Measurements from ENCODE around the gene ZNF32. TPM values are rescaled to one million over a fixed set of nuclear protein-coding genes. Genes with fewer than 3 reads are reported as not detected.
A peak's percentile ranks its signal among the peaks of the same experiment; 100 is the strongest.

The ZNF32 gene
- total RNA-seq, 1 donor from 2014 or later = 15.2 TPM

- intact Hi-C loops (cut with micrococcal nuclease) = no loop called here
- Mint-ChIP-seq H3K27me3 (peaks cover 16% of the 10 kb centered on the region), H3K36me3 (ENCODE audit: low read depth) (no peaks in the 10 kb centered on the region), H3K4me3 (no peak overlapping the region), H3K9me3 (no peaks in the 10 kb centered on the region), H3K4me1 (no peaks in the 10 kb centered on the region), H3K27ac (no peak overlapping the region)
- DNase-seq = no peak
Measured at GRCh38 chr10:43674553-43675210, 26.0 kb upstream of the ZNF32 start.

- Mint-ChIP-seq H3K4me3 (no peak overlapping the region), H3K27me3 (peaks cover 19% of the 10 kb centered on the region), H3K36me3 (ENCODE audit: low read depth) (no peaks in the 10 kb centered on the region), H3K9me3 (no peaks in the 10 kb centered on the region), H3K4me1 (no peaks in the 10 kb centered on the region), H3K27ac (no peak overlapping the region)
- no peak for DNase-seq
- intact Hi-C loops (cut with micrococcal nuclease) = no loop called here
Measured at GRCh38 chr10:43673471-43673870, 24.8 kb upstream of the ZNF32 start.

- Mint-ChIP-seq H3K27ac (no peak overlapping the region), H3K4me3 (no peak overlapping the region), H3K27me3 (peaks cover 26% of the 10 kb centered on the region), H3K4me1 (no peaks in the 10 kb centered on the region), H3K36me3 (ENCODE audit: low read depth) (no peaks in the 10 kb centered on the region), H3K9me3 (no peaks in the 10 kb centered on the region)
- intact Hi-C loops (cut with micrococcal nuclease) = loop anchor here (1.0 to 2.0 kb wide), 4 partner anchors 359 to 1193 kb away; no protein-coding TSS in a partner anchor
- DNase-seq = peak; percentile 88
Measured at GRCh38 chr10:43671659-43672531, 23.2 kb upstream of the ZNF32 start.

- no peak for DNase-seq
- Mint-ChIP-seq H3K36me3 (ENCODE audit: low read depth) (no peaks in the 10 kb centered on the region), H3K27me3 (peaks cover 37% of the 10 kb centered on the region), H3K27ac (no peak overlapping the region), H3K4me3 (no peak overlapping the region), H3K9me3 (no peaks in the 10 kb centered on the region), H3K4me1 (no peaks in the 10 kb centered on the region)
- intact Hi-C loops (cut with micrococcal nuclease) = no loop called here
Measured at GRCh38 chr10:43669386-43669785, 20.7 kb upstream of the ZNF32 start.

- no peak overlapping the region for H3K27ac Mint-ChIP-seq
- DNase-seq = no peak
- H3K4me3 Mint-ChIP-seq = no peak overlapping the region
- H3K36me3 Mint-ChIP-seq (ENCODE audit: low read depth) = no peaks in the 10 kb centered on the region
- intact Hi-C loops (cut with micrococcal nuclease) = no loop called here
- no peaks in the 10 kb centered on the region for H3K9me3 Mint-ChIP-seq
- peaks cover 33% of the 10 kb centered on the region for H3K27me3 Mint-ChIP-seq
- no peaks in the 10 kb centered on the region for H3K4me1 Mint-ChIP-seq
Measured at GRCh38 chr10:43667761-43668386, 19.2 kb upstream of the ZNF32 start.

GRCh38 chr10:43667317-43667731, 18.6 kb upstream of the ZNF32 start:
- H3K4me1 Mint-ChIP-seq = no peaks in the 10 kb centered on the region
- H3K9me3 Mint-ChIP-seq = no peaks in the 10 kb centered on the region
- no peaks in the 10 kb centered on the region for H3K36me3 Mint-ChIP-seq (ENCODE audit: low read depth)
- no peak for DNase-seq
- intact Hi-C loops (cut with micrococcal nuclease) = no loop called here
- no peak overlapping the region for H3K27ac Mint-ChIP-seq
- peaks cover 34% of the 10 kb centered on the region for H3K27me3 Mint-ChIP-seq
- no peak overlapping the region for H3K4me3 Mint-ChIP-seq

- Mint-ChIP-seq H3K4me3 (no peak overlapping the region), H3K36me3 (ENCODE audit: low read depth) (no peaks in the 10 kb centered on the region), H3K4me1 (no peaks in the 10 kb centered on the region), H3K27ac (no peak overlapping the region), H3K27me3 (peaks cover 38% of the 10 kb centered on the region), H3K9me3 (peaks cover 4% of the 10 kb centered on the region)
- DNase-seq = no peak
- intact Hi-C loops (cut with micrococcal nuclease) = no loop called here
Measured at GRCh38 chr10:43666552-43666951, 17.9 kb upstream of the ZNF32 start.

- Mint-ChIP-seq H3K9me3 (peaks cover 4% of the 10 kb centered on the region), H3K36me3 (ENCODE audit: low read depth) (no peaks in the 10 kb centered on the region), H3K4me3 (no peak overlapping the region), H3K27ac (no peak overlapping the region), H3K27me3 (peaks cover 33% of the 10 kb centered on the region), H3K4me1 (no peaks in the 10 kb centered on the region)
- intact Hi-C loops (cut with micrococcal nuclease) = no loop called here
- DNase-seq = no peak
Measured at GRCh38 chr10:43665054-43665453, 16.4 kb upstream of the ZNF32 start.

GRCh38 chr10:43658227-43658626, 9.5 kb upstream of the ZNF32 start:
- H3K36me3 Mint-ChIP-seq (ENCODE audit: low read depth) = no peaks in the 10 kb centered on the region
- intact Hi-C loops (cut with micrococcal nuclease) = no loop called here
- H3K4me3 Mint-ChIP-seq = no peak overlapping the region
- H3K9me3 Mint-ChIP-seq = peaks cover 9% of the 10 kb centered on the region
- peaks cover 7% of the 10 kb centered on the region for H3K27me3 Mint-ChIP-seq
- no peaks in the 10 kb centered on the region for H3K4me1 Mint-ChIP-seq
- no peak overlapping the region for H3K27ac Mint-ChIP-seq
- DNase-seq = no peak

- intact Hi-C loops (cut with micrococcal nuclease) = no loop called here
- DNase-seq = no peak
- Mint-ChIP-seq H3K27me3 (peaks cover 8% of the 10 kb centered on the region), H3K27ac (no peak overlapping the region), H3K4me3 (no peak overlapping the region), H3K4me1 (no peaks in the 10 kb centered on the region), H3K36me3 (ENCODE audit: low read depth) (no peaks in the 10 kb centered on the region), H3K9me3 (peaks cover 5% of the 10 kb centered on the region)
Measured at GRCh38 chr10:43655311-43655710, 6.6 kb upstream of the ZNF32 start.

GRCh38 chr10:43653746-43654145, 5.1 kb upstream of the ZNF32 start:
- H3K27ac Mint-ChIP-seq = no peak overlapping the region

GRCh38 chr10:43649185-43649523, 473 bp upstream of the ZNF32 start:
- Mint-ChIP-seq H3K9me3 (peaks cover 19% of the 10 kb centered on the region), H3K4me1 (peaks cover 6% of the 10 kb centered on the region), H3K27ac (peak overlapping the region; percentile 77), H3K27me3 (peaks cover 12% of the 10 kb centered on the region), H3K4me3 (peak overlapping the region; percentile 91), H3K36me3 (ENCODE audit: low read depth) (peaks cover 34% of the 10 kb centered on the region)
- no peak for DNase-seq
- intact Hi-C loops (cut with micrococcal nuclease) = loop anchor here (2.0 kb wide), 1 partner anchor 54 kb away; no protein-coding TSS in a partner anchor

More at GRCh38 chr10:43653746-43654145, 5.1 kb upstream of the ZNF32 start:
- intact Hi-C loops (cut with micrococcal nuclease) = no loop called here
- H3K27me3 Mint-ChIP-seq = peaks cover 12% of the 10 kb centered on the region
- peaks cover 8% of the 10 kb centered on the region for H3K9me3 Mint-ChIP-seq
- no peaks in the 10 kb centered on the region for H3K36me3 Mint-ChIP-seq (ENCODE audit: low read depth)
- H3K4me1 Mint-ChIP-seq = peaks cover 4% of the 10 kb centered on the region
- DNase-seq = no peak
- H3K4me3 Mint-ChIP-seq = no peak overlapping the region

GRCh38 chr10:43648095-43648397, 635 bp downstream of the ZNF32 start:
- Mint-ChIP-seq H3K27ac (peak overlapping the region; percentile 89), H3K9me3 (peaks cover 14% of the 10 kb centered on the region), H3K27me3 (peaks cover 12% of the 10 kb centered on the region), H3K4me3 (peak overlapping the region; percentile 91), H3K36me3 (ENCODE audit: low read depth) (peaks cover 45% of the 10 kb centered on the region), H3K4me1 (peaks cover 6% of the 10 kb centered on the region)
- DNase-seq = no peak
- intact Hi-C loops (cut with micrococcal nuclease) = loop anchor here (1.0 to 2.0 kb wide), 2 partner anchors 42 to 53 kb away; partner anchors contain the start of gene ZNF485

- Mint-ChIP-seq H3K27me3 (peaks cover 12% of the 10 kb centered on the region), H3K27ac (peak overlapping the region; percentile 89), H3K4me3 (peak overlapping the region; percentile 91), H3K4me1 (peaks cover 6% of the 10 kb centered on the region), H3K36me3 (ENCODE audit: low read depth) (peaks cover 49% of the 10 kb centered on the region), H3K9me3 (peaks cover 14% of the 10 kb centered on the region)
- DNase-seq = no peak
- intact Hi-C loops (cut with micrococcal nuclease) = no loop called here
Measured at GRCh38 chr10:43647576-43647975, 1.1 kb downstream of the ZNF32 start.
